ENCODE results near the gene MAFG.
A peak's percentile ranks its signal among the peaks of the same experiment; 100 is the strongest.

DNA sequence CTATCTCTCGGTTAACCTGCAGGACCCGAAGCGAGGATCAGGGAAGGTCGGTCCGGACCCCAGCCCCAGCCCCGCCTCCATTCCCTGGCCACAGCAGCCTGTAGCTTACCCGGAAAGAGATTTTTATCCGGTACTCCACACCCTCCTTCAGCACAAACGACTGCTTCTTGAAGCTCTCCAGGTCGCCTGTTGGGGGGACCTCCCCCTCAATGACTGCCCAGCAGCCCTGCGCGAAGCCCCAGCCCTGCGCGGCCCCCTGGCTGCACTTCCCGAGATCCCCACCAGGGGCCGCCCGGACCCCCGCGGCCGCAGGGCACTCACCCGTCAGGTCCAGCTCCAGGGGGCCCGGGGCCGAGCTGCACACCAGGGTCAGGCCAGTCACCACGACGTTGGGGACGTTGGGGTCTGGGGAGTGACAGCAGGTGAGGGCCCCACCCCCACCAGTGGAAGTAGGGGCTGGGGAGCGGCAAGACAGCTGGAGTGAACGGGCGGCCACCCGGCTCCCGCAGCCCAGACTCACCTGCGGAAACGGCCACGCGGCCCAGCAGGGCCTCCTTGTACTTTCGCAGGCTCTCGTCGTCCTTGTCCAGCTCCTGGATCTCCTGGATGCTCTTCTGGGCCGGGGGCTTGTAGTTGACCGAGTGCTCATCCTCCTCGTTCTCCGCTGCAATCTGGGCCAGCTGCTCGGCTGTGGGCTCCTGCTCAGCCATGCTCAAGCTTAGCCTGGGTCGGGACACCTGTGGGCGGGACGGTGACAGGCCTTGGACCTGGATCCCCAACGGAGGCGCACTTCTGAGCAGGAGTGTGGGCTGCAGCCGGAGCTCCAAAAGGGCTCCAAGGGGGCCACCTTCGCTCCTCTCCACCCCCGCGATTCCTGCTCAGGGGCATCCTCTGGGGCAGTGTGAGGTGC is 58.1 kb downstream of the MAFG start:
- TF ChIP-seq, protein P1, sequence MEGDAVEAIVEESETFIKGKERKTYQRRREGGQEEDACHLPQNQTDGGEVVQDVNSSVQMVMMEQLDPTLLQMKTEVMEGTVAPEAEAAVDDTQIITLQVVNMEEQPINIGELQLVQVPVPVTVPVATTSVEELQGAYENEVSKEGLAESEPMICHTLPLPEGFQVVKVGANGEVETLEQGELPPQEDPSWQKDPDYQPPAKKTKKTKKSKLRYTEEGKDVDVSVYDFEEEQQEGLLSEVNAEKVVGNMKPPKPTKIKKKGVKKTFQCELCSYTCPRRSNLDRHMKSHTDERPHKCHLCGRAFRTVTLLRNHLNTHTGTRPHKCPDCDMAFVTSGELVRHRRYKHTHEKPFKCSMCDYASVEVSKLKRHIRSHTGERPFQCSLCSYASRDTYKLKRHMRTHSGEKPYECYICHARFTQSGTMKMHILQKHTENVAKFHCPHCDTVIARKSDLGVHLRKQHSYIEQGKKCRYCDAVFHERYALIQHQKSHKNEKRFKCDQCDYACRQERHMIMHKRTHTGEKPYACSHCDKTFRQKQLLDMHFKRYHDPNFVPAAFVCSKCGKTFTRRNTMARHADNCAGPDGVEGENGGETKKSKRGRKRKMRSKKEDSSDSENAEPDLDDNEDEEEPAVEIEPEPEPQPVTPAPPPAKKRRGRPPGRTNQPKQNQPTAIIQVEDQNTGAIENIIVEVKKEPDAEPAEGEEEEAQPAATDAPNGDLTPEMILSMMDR (conservative IDR thresholded peaks at IDR 0.05 in 1 of 2, IDR thresholded peaks at IDR 0.05 in 1 of 2; ENCODE audit: low read depth in 1 of 2, low read length in 2 of 2), result peak; percentile 65 to 73
- TF ChIP-seq EZH2 (IDR thresholded peaks at IDR 0.05; ENCODE audit: low read length, missing control alignments), result no peak

All from fibroblast of lung (primary cell).